Right hindlimb (tissue), 1 donor: ENCODE data around the gene RAET1E.
"Not testable (repeated sequence)": the region's sequence is repeated elsewhere in the genome, so short reads cannot be mapped to it uniquely, and the experiment has no call there.

Experiments
- DNase-seq: peaks from one replicate; pipeline ENCODE4 v3.0.0-alpha.2; 2018

RAET1E gene

GRCh38 chr6:149897855-149898744 is at the start of gene RAET1E:
Gene RAET1E (minus strand): TSS chr6:149898113. CDS start chr6:149890901, 7,212 bp downstream.
- DNase-seq, result no peak

- not testable (repeated sequence) for DNase-seq
Measured at GRCh38 chr6:149947533-149947932, 49.6 kb upstream of the RAET1E start.

GRCh38 chr6:149946631-149947030 is 48.7 kb upstream of the RAET1E start:
- not testable (repeated sequence) for DNase-seq

- DNase-seq, result not testable (repeated sequence)
Measured at GRCh38 chr6:149945276-149945675, 47.4 kb upstream of the RAET1E start.

DNA sequence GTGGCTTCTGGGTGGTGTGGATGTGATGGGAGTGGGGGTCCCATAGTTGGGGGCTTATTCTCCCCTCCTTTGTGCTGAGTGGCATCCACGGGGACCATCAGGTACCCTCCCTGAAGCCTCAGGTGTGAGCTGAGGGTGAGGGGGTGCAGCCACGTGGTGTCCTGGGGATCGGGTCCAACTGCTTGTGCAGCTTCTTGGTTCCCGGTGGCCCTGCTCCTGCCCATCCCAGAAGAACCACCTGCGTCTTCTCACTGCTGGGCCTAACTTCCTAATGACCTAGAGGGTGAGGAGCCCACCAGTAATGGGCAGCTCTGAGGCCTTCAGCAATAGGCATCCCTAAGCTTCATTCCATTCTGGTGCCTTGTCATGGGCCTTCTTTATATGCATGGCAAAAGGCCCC is 45.4 kb upstream of the RAET1E start:
- not testable (repeated sequence) for DNase-seq

- no peak for DNase-seq
Measured at GRCh38 chr6:149942461-149942829, 44.5 kb upstream of the RAET1E start.

- peak; percentile 90 for DNase-seq
Measured at GRCh38 chr6:149941583-149942460, 43.9 kb upstream of the RAET1E start, which contains the start of gene ULBP2. Gene ULBP2 (plus strand): TSS chr6:149942014. CDS start chr6:149942073, 59 bp downstream.

DNA sequence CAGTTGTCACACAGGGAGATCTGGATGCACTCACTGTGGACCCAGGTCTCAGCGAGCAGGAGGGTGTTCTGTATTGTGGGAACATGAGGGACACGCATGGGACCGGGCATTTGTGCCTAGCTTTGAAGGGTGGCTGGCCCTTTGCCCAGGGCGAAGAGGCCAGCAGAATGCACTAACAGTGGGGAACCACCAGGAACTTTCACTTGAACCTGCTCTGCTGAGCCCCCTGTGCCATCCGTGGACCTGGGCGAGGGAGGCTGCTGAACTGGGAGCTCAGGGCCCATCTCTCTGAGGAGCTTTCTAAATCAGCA is 42.7 kb upstream of the RAET1E start:
- DNase-seq, result no peak

DNA sequence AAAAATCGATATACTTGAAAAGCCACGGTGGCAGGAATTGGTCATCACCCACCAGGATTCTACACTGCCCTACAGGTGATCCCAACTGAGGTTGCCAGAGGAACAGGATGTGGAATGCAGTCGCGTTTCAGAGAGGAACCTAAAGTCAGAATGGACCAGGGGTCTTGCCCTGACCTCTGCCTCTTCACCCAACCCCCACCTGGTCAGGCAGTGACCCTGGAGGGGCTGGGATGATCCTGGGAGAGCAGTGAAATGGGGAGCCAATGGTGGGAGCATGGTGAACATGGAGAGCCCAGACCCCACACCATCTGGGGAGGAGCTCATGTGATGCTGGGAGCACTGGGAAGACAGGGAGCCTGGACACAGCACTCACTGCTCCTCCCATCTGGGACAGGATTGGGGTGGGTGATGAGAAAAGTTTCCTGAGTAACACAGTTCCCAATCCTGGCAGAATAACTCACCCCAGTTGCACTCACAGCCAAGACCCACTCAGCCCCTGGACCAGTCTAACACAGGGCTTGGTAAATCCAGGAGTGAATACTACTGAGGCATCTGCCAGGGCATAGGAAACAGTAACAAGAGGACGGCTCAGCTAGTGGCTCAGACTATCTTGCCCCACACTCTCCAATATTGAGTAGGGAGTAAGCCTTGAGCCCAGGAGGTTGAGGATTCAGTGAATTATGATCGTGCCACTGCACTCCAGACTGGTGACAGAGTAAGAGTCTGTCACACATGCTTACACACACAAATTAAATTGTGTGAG is 42.2 kb upstream of the RAET1E start:
- no peak for DNase-seq

GRCh38 chr6:149939356-149939648 is 41.4 kb upstream of the RAET1E start:
- no peak for DNase-seq

- DNase-seq, result no peak
Measured at GRCh38 chr6:149938571-149939355, 40.9 kb upstream of the RAET1E start.

DNA sequence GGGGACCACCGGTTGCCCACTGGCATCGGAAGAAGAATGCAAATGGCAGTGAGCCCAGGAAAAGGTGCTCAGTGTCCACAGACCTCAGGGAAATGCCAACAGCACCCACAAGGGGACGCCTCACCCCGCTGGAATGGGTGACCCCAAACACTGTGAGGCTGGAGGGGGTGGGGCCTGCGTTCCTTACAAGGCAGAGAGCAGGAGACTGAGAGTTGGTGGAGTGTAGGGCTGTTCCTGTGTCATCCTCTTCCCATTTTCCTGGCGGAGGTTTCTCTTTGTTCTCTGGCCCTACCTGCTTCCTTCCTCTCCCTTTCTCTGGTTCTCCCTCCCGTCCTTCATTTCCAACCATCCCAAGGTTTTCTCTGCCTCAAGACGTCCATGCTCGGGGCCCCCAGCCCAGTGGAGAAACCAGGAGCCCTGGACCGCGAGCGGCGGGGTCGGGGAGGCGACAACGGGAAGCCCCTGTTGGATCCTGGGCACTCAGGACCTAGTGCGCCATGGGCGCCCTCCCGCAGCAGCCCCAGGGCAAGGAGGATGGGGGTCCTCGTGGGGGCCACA is 40.2 kb upstream of the RAET1E start:
- not testable (repeated sequence) for DNase-seq

DNA sequence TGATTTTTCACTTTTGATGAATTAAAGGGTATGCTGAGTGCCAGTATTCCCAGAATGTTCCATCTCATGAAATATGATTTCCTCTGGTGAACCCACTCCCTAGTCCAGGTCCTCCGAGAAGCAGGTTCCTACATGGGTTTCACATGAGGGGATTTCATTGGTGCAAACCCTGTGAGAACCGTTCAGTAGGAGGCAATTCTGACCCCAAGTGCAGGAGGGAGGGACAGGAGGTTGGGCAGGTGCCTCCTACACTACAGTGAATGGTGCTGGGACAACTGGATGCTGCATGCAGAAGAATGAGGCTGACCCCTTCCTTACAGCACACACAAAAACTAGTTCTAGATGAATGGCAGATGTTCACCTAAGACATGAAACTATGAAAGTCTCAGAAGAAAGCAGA is 38.8 kb upstream of the RAET1E start:
- no peak for DNase-seq

- DNase-seq, result no peak
Measured at GRCh38 chr6:149935668-149936067, 37.8 kb upstream of the RAET1E start.

GRCh38 chr6:149935246-149935645 is 37.3 kb upstream of the RAET1E start:
- no peak for DNase-seq

- DNase-seq, result no peak
Measured at GRCh38 chr6:149934249-149935156, 36.6 kb upstream of the RAET1E start.

- DNase-seq, result no peak
Measured at GRCh38 chr6:149933461-149933860, 35.5 kb upstream of the RAET1E start.

- DNase-seq, result no peak
Measured at GRCh38 chr6:149933036-149933435, 35.1 kb upstream of the RAET1E start.

GRCh38 chr6:149931501-149931900 is 33.6 kb upstream of the RAET1E start:
- no peak for DNase-seq

GRCh38 chr6:149929422-149929821 is 31.5 kb upstream of the RAET1E start:
- no peak for DNase-seq

DNA sequence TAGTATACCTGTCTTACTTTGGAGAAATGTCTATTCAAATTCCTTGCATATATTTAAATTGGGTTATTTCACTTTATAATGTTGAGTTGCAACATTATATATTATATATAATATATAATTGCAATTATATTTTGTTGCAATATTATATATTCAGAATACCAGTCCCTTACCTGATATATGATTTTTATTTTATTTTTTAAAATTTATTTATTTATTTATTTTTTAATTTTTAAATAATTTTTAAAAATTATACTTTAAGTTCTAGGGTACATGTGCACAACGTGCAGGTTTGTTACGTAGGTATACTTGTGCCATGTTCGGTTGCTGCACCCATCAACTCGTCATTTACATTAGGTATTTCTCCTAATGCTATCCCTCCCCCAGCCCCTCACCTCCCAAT is 29.1 kb upstream of the RAET1E start:
- not testable (repeated sequence) for DNase-seq
